ENCODE results near the gene ANLN.

The ANLN gene

DNA sequence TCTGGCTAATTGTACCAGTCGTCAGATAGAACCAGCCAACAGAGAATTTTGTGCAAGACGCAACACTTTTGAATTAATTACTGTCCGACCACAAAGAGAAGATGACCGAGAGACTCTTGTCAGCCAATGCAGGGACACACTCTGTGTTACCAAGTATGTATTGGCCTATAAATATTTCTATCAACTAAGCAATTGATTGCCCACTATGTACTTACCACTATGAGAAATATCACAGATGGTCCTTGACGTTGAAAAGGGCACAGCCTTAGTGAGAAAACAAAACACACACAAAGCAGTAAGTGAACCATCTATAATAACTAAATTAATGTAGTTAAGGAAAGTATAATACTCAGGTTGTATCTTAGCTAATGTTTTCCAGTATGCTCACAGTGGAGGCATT is 60.0 kb downstream of the ANLN start:
- DNase-seq (ENCODE audit: low read depth), result no peak
- TF ChIP-seq, protein P1, sequence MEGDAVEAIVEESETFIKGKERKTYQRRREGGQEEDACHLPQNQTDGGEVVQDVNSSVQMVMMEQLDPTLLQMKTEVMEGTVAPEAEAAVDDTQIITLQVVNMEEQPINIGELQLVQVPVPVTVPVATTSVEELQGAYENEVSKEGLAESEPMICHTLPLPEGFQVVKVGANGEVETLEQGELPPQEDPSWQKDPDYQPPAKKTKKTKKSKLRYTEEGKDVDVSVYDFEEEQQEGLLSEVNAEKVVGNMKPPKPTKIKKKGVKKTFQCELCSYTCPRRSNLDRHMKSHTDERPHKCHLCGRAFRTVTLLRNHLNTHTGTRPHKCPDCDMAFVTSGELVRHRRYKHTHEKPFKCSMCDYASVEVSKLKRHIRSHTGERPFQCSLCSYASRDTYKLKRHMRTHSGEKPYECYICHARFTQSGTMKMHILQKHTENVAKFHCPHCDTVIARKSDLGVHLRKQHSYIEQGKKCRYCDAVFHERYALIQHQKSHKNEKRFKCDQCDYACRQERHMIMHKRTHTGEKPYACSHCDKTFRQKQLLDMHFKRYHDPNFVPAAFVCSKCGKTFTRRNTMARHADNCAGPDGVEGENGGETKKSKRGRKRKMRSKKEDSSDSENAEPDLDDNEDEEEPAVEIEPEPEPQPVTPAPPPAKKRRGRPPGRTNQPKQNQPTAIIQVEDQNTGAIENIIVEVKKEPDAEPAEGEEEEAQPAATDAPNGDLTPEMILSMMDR (IDR thresholded peaks at IDR 0.05; ENCODE audit: insufficient read depth, low read depth, low read length, missing control alignments), result no peak
- H3K4me3 ChIP-seq (ENCODE audit: low read depth, low read length), result no peak overlapping the region

DNA sequence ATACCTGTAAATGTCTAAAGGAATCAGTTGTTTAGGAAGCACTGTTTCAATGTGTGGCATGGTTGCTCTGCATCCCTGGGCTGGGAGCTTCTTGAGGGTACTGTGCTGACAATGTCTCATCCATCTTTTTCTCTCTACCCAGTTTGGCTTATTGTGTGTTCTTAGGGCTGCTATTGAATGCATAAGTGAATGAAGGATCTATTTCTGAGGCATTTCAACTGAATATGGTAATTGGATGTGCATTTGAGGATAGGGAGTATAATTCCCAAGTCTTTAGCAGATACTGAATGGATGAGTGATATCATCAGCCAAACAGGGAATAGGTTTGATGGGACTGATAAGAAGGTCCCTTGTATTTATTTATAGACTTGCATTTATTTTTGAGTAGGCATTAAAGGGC is 64.1 kb downstream of the ANLN start:
- DNase-seq (ENCODE audit: low read depth), result no peak
- TF ChIP-seq, protein P1 (IDR thresholded peaks at IDR 0.05; ENCODE audit: insufficient read depth, low read depth, low read length, missing control alignments), result no peak
- H3K4me3 ChIP-seq (ENCODE audit: low read depth, low read length), result no peak overlapping the region

DNA sequence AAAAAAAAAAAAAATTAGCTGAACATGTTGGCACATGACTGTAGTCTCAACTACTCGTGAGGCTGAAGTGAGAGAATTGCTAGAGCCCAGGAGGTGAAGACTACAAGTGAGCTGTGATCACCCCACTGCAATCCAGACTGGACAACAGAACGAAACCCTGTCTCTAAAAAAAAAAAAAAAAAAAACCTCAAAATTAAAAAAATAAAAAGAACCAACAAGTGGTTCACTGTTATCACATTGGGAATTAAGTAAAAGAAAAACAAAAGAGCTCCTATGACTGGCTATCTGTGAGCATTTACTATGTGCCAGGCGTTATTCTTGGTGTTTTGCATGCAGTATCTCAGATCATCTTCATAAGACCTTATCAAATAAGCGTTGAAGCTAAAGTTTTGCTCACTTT is 66.0 kb downstream of the ANLN start:
- no peak for DNase-seq (ENCODE audit: low read depth)
- TF ChIP-seq, protein P1 (IDR thresholded peaks at IDR 0.05; ENCODE audit: insufficient read depth, low read depth, low read length, missing control alignments), result no peak
- no peak overlapping the region for H3K4me3 ChIP-seq (ENCODE audit: low read depth, low read length)

DNA sequence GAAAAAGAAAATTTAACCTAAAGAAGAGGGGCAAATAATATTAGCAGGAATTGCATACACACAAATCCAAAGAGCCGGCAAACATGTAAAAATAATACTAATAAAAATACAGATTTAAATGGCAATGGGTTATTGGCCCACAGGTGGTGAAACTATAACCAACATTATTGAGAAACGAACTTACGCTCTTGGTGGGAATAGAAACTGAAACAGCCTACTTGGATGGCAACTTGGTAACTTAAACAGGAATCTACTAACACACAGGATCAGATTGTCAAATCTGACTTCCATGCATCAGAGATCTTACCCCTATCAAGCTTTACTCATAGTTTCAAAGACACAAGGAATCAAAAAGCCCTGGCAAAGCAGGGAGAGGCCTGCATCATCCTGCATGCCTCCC is 66.5 kb downstream of the ANLN start:
- TF ChIP-seq, protein P1 (IDR thresholded peaks at IDR 0.05; ENCODE audit: insufficient read depth, low read depth, low read length, missing control alignments), result no peak

DNA sequence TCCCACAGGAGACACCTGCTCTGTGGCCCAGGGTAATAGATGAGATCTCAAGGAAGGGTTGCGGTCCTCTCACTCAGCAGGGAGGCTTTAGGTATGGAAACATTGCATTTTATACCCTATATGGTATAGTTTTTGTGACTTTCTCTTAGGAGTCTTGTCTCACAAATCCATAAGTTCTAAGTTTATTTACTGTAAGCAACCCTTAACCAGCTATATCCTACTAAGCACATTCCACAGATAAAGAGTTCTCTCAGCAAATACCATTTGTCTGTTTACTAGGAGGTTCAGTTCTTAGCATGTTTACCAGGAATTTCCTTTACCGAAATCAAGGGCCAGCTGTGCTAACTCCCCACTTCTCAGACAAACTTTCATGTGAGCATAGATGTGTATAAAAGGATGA is 66.9 kb downstream of the ANLN start:
- DNase-seq (ENCODE audit: low read depth), result no peak
- no peak overlapping the region for H3K4me3 ChIP-seq (ENCODE audit: low read depth, low read length)
- TF ChIP-seq, protein P1 (IDR thresholded peaks at IDR 0.05; ENCODE audit: insufficient read depth, low read depth, low read length, missing control alignments), result no peak

More for the DNA sequence above, 66.5 kb downstream of the ANLN start:
- DNase-seq (ENCODE audit: low read depth), result no peak
- no peak overlapping the region for H3K4me3 ChIP-seq (ENCODE audit: low read depth, low read length)

DNA sequence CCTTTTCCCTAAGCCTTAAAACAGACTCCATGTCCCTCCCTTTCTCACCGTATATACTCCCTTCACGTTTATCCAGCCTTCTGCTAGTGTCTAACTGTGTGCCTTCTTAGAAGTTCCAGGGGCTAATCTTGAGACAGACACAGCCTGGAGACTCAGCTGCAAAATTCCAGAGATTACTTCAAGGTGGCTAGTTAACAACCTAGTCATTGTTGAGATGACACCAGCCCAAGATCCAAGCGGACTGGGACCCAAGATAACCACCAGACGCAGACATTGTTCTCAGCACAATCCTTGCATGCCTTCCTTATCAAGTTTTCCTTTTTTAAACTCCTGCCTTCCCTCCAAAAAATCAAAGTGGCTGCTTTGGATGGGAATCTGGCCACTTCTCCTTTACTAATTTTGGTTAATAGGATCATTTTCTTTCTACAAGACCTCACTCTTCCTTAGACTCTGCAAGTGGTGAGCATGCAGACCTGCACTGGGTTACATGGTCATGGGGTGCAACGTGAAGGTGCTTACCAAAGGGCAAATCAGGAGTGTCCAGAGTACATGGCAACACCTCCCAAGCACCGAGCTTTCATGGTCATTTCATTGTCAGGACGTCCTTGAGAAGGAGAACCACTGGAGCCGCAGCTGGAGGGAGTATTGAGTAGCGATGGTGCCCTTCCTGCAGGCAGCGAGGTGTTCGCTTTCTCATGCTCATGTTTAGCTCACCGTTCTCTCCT is 69.7 kb downstream of the ANLN start:
- H3K4me3 ChIP-seq (ENCODE audit: low read depth, low read length), result no peak overlapping the region
- TF ChIP-seq, protein P1 (IDR thresholded peaks at IDR 0.05; ENCODE audit: insufficient read depth, low read depth, low read length, missing control alignments), result no peak
- no peak for DNase-seq (ENCODE audit: low read depth)

Measured in GM12865 (cell line).